ENCODE measurements around the gene MCC. TPM values are rescaled to one million over a fixed set of nuclear protein-coding genes. Genes with fewer than 3 reads are reported as not detected.

MCC gene
- total RNA-seq, 3 donors from 2014 or later (not counting 1 experiment from before 2014, with no cell fraction given), result 0.68 to 1.8 (median 1.4) TPM

GRCh38 chr5:113225259-113225658, 263.0 kb downstream of the MCC start:
- H3K36me3 ChIP-seq (ENCODE audit: control insufficient read depth, insufficient read depth, low read length), result no peaks in the 10 kb centered on the region
- Mint-ChIP-seq H3K9me3 (no peaks in the 10 kb centered on the region), H3K4me1 (no peaks in the 10 kb centered on the region), H3K27ac (no peak overlapping the region), H3K4me3 (no peak overlapping the region), H3K27me3 (ENCODE audit: low read depth in 2 of 2) (peaks cover 19 to 27% of the 10 kb centered on the region in 2 donors), H3K36me3 (no peaks in the 10 kb centered on the region)
- H3K9me3 ChIP-seq (ENCODE audit: control insufficient read depth, insufficient read depth, low read length), result no peaks in the 10 kb centered on the region
- TF ChIP-seq, protein P1, sequence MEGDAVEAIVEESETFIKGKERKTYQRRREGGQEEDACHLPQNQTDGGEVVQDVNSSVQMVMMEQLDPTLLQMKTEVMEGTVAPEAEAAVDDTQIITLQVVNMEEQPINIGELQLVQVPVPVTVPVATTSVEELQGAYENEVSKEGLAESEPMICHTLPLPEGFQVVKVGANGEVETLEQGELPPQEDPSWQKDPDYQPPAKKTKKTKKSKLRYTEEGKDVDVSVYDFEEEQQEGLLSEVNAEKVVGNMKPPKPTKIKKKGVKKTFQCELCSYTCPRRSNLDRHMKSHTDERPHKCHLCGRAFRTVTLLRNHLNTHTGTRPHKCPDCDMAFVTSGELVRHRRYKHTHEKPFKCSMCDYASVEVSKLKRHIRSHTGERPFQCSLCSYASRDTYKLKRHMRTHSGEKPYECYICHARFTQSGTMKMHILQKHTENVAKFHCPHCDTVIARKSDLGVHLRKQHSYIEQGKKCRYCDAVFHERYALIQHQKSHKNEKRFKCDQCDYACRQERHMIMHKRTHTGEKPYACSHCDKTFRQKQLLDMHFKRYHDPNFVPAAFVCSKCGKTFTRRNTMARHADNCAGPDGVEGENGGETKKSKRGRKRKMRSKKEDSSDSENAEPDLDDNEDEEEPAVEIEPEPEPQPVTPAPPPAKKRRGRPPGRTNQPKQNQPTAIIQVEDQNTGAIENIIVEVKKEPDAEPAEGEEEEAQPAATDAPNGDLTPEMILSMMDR (IDR thresholded peaks at IDR 0.05), result no peak
- H3K4me1 ChIP-seq (ENCODE audit: control insufficient read depth, insufficient read depth, low read length), result no peaks in the 10 kb centered on the region
- ATAC-seq (no peak), DNase-seq (no peak)
- WGBS (ENCODE audit: insufficient coverage), result 80% methylated on average over 2 of the region's 2 CpGs
- peaks cover 5% of the 10 kb centered on the region for H3K27me3 ChIP-seq (ENCODE audit: control insufficient read depth, insufficient read depth, low read length)
- no peak overlapping the region for H3K4me3 ChIP-seq (ENCODE audit: low read length)
- H3K27ac ChIP-seq (ENCODE audit: low read length), result no peak overlapping the region
- intact Hi-C loops (cut with micrococcal nuclease), result no loop called here

- no peak overlapping the region for H3K27ac ChIP-seq (ENCODE audit: low read length)
- intact Hi-C loops (cut with micrococcal nuclease), result no loop called here
- ATAC-seq (no peak), DNase-seq (no peak)
- H3K36me3 Mint-ChIP-seq, result no peaks in the 10 kb centered on the region
- H3K4me1 ChIP-seq (ENCODE audit: control insufficient read depth, insufficient read depth, low read length), result no peaks in the 10 kb centered on the region
- H3K4me3 Mint-ChIP-seq, result no peak overlapping the region
- no peaks in the 10 kb centered on the region for H3K36me3 ChIP-seq (ENCODE audit: control insufficient read depth, insufficient read depth, low read length)
- no peaks in the 10 kb centered on the region for H3K9me3 ChIP-seq (ENCODE audit: control insufficient read depth, insufficient read depth, low read length)
- H3K9me3 Mint-ChIP-seq, result no peaks in the 10 kb centered on the region
- no peaks in the 10 kb centered on the region for H3K4me1 Mint-ChIP-seq
- H3K27me3 ChIP-seq (ENCODE audit: control insufficient read depth, insufficient read depth, low read length), result peaks cover 2% of the 10 kb centered on the region
- no peak overlapping the region for H3K4me3 ChIP-seq (ENCODE audit: low read length)
- H3K27me3 Mint-ChIP-seq (ENCODE audit: low read depth in 2 of 2), result peaks cover 19 to 27% of the 10 kb centered on the region in 2 donors
- TF ChIP-seq, protein P1 (IDR thresholded peaks at IDR 0.05), result no peak
- WGBS (ENCODE audit: insufficient coverage), result 91% methylated on average over 3 of the region's 4 CpGs
- H3K27ac Mint-ChIP-seq, result no peak overlapping the region
These were observed 263.6 kb downstream of the MCC start for GRCh38 chr5:113224605-113225065.

DNA sequence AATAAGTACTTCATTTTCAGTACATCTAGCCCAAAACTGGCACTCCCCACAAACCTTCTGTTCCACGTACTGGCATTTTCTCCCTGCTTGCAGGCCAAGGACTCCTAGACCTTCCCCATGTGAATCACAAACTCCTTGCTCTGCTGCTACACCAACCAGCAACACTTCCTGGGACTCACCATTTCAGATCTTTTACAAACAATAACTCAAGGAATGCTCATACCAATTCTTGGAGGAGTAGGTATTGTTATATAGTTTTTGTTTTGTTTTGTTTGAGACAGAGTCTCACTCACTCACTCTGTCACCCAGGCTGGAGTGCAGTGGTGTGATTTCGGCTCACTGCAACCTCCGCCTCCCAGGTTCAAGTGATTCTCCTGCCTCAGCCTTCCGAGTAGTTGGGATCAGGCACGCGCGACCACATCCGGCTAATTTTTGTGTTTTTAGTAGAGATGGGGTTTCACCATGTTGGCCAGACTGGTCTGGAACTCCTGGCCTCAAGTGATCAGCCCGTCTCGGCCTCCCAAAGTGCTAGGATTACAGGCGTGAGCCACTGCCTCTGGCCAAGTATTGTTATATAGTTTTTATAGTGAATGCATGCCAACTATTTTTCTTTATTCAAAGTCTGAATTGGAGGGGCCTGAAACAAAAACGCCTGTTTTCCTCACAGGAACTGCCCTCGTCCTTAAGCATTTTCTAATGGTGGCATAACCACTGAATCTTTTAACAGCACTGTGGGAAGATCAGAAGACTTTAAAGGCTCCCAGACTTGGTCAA, 264.2 kb downstream of the MCC start:
- H3K27me3 ChIP-seq (ENCODE audit: control insufficient read depth, insufficient read depth, low read length), result peaks cover 2% of the 10 kb centered on the region
- H3K36me3 Mint-ChIP-seq, result no peaks in the 10 kb centered on the region
- no peak overlapping the region for H3K4me3 Mint-ChIP-seq
- H3K4me1 Mint-ChIP-seq, result no peaks in the 10 kb centered on the region
- no peak overlapping the region for H3K4me3 ChIP-seq (ENCODE audit: low read length)
- H3K27ac Mint-ChIP-seq, result no peak overlapping the region
- ATAC-seq, result no peak
- H3K9me3 Mint-ChIP-seq, result no peaks in the 10 kb centered on the region
- H3K27me3 Mint-ChIP-seq (ENCODE audit: low read depth in 2 of 2), result peaks cover 18 to 26% of the 10 kb centered on the region in 2 donors
- H3K9me3 ChIP-seq (ENCODE audit: control insufficient read depth, insufficient read depth, low read length), result no peaks in the 10 kb centered on the region
- H3K4me1 ChIP-seq (ENCODE audit: control insufficient read depth, insufficient read depth, low read length), result no peaks in the 10 kb centered on the region
- no peaks in the 10 kb centered on the region for H3K36me3 ChIP-seq (ENCODE audit: control insufficient read depth, insufficient read depth, low read length)
- 94% methylated on average over 13 of the region's 13 CpGs for WGBS (ENCODE audit: insufficient coverage)
- no peak for DNase-seq
- H3K27ac ChIP-seq (ENCODE audit: low read length), result no peak overlapping the region
- intact Hi-C loops (cut with micrococcal nuclease), result no loop called here
- TF ChIP-seq, protein P1 (IDR thresholded peaks at IDR 0.05), result no peak

Data from natural killer cell (primary cell).